Mononuclear cell (primary cell): ENCODE results near the gene CEP164. TPM values are rescaled to one million over a fixed set of nuclear protein-coding genes. Genes with fewer than 3 reads are reported as not detected.
"Not testable (repeated sequence)": the region's sequence is repeated elsewhere in the genome, so short reads cannot be mapped to it uniquely, and the experiment has no call there.

ENCODE experiments used
- H3K27me3 ChIP-seq: 2 replicates; pipeline ENCODE4 v1.6.0; 2011; ENCODE audit warnings: low read length, control low read depth; ENCODE audit not compliant: insufficient read depth
- H3K4me1 ChIP-seq: 2 replicates; pipeline ENCODE4 v1.5.1; 2011; ENCODE audit warnings: mild to moderate bottlenecking, low read length, control low read depth; ENCODE audit not compliant: insufficient read depth
- H3K4me3 ChIP-seq: 2 replicates; pipeline ENCODE4 v1.5.1; 2011; ENCODE audit warnings: mild to moderate bottlenecking, low read length, moderate library complexity
- H3K9me3 ChIP-seq: 2 replicates; pipeline ENCODE4 v1.5.1; 2011; ENCODE audit warnings: low read depth, mild to moderate bottlenecking, control low read depth, low read length
- total RNA-seq: library from RNA; depleted of rRNA; stranded (reverse); fragments of >200 nt; gene quantifications from one replicate; pipeline ENCODE4 v1.2.3, GENCODE V29; 2012

The CEP164 gene
- total RNA-seq, 1 donor = 13.4 TPM

DNA sequence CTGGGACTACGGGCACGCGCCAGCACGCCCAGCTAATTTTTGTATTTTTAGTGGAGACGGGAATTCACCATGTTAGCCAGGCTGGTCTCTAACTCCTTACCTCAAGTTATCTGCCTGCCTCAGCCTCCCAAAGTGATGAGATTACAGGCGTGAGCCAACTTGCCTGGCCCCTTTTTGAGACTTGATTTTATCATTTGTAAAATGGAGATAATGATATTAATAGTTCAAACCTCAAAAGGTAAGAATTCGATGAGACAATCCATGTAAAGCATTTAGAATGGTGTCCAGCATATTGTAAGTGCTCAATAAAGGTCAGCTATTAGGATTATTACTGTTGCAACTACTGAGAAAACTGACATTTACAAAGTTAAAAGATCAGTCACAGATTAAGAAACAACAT is 8.9 kb upstream of the CEP164 start:
- no peak overlapping the region for H3K4me3 ChIP-seq
- no peaks in the 10 kb centered on the region for H3K9me3 ChIP-seq
- H3K4me1 ChIP-seq = peaks cover 26% of the 10 kb centered on the region
- H3K27me3 ChIP-seq = peaks cover 7% of the 10 kb centered on the region

DNA sequence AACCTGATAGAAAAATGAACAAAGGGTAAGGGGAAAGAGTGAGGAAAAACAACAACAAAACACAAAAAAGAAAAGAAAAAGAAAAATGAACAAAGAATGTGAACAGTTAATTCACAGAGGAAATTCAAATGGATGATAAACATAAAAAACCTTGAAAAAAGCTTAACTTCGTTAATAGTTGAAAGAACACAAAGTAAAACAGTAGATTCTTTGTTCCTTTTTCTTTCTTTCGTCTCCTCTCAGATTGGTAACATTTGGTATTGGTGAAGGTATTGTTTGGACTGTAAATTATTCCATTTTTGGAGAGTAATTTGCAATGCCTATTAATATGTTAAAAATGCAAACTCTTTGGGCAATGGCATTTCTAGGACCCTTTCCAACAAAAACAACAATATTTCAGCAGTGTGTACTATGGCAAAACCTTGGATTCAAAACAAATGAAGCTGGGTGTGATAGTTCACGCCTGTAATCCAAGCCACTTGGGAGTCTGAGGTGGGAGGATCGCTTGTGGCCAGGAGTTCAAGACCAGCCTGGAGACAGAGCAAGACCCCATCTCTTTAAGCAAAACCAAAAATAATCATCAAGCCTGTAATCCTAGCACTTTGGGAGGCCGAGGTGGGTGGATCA is 8.3 kb upstream of the CEP164 start:
- H3K4me3 ChIP-seq = no peak overlapping the region

DNA sequence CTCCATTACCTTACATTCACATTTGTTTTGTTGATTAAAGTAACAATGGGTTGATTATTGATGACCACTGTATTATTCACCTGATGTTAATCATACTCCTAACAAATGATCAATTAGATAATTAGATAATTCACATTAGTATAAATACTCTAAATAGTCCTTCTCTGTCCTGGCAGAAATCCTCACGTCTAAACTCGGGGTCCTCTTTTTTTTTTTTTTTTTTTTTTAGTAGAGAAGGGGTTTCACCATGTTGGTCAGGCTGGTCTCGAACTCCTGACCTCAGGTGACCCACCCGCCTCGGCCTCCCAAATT is 443 bp upstream of the CEP164 start:
- H3K27me3 ChIP-seq, H3K4me3 ChIP-seq, H3K9me3 ChIP-seq: not testable (repeated sequence)
- peaks cover 15% of the 10 kb centered on the region for H3K4me1 ChIP-seq

More for the DNA sequence above, 8.3 kb upstream of the CEP164 start:
- peaks cover 20% of the 10 kb centered on the region for H3K4me1 ChIP-seq
- peaks cover 7% of the 10 kb centered on the region for H3K27me3 ChIP-seq
- no peaks in the 10 kb centered on the region for H3K9me3 ChIP-seq

DNA sequence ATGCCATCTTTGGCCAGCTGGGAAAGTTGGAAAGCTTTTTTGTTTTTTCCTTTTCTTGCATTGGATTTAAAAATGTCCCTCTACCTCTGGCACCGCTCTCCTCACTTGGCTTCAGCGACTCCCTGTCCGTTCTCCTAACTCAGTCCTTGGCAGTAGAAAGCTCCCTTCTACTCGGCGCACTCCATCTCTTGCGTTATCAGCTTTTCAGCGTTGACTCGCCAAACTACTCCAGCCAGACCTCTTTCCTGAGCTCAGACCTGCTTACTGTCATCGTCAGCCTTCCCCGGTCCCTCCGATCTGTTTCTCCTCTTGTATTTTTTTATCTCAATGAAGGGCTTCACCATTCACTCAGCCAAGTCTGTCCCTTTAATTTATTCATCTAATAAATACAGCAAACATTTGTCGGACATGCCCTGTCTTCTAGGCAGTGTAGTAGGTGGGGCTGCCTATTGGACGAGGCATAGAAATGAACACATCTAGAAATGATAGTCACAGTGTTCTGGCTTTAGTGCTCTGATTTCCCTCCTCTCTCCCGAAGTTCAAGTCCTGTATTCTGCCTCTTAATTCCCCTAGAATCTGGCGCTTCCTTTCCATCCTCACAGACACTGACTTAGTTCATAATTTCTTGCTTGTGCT is 839 bp downstream of the CEP164 start:
- Histone ChIP-seq H3K4me3 (peak overlapping the region; percentile 85), H3K4me1 (peaks cover 15% of the 10 kb centered on the region), H3K9me3 (no peaks in the 10 kb centered on the region), H3K27me3 (no peaks in the 10 kb centered on the region)

DNA sequence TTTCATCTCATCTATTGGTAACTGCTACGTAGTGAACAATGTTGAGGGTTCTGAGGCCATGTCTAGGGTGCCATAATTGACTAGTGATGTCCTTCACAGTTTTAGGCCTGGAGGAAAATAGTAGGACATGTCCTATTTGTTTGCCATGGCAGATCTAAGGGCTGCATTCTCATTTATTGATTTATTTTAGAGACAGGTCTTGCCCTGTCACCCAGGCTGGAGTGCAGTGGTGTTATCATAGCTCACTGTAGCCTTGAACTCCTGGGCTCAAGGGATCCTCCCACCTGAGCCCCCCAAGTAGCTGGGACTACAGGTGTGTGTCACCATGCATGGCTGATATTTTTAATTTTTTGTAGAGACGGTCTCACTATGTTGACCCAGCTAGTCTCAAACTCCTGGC is 5.2 kb downstream of the CEP164 start:
- peaks cover 15% of the 10 kb centered on the region for H3K4me1 ChIP-seq
- H3K9me3 ChIP-seq = no peaks in the 10 kb centered on the region
- H3K4me3 ChIP-seq = no peak overlapping the region
- H3K27me3 ChIP-seq = no peaks in the 10 kb centered on the region

DNA sequence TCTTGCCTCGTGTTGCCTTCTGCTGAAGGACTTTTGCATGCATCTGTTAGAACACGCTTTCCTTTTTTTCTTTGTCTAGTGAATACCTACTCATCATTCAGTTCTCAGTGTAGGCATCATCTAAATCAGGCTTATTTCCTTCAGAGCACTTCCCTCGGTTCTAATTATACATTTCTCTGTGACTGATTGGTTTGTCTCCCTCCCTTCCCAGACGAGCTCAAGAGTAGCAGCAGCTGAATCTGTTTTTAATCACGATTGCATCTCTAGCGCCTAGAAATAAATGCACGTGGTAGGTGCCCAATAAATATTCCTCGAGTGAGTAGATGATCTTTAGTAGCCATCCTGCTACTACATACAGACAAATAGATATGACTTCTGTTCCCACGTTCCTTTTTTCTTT is 6.3 kb downstream of the CEP164 start:
- no peaks in the 10 kb centered on the region for H3K9me3 ChIP-seq
- H3K4me1 ChIP-seq = peaks cover 7% of the 10 kb centered on the region
- H3K27me3 ChIP-seq = no peaks in the 10 kb centered on the region
- H3K4me3 ChIP-seq = no peak overlapping the region

DNA sequence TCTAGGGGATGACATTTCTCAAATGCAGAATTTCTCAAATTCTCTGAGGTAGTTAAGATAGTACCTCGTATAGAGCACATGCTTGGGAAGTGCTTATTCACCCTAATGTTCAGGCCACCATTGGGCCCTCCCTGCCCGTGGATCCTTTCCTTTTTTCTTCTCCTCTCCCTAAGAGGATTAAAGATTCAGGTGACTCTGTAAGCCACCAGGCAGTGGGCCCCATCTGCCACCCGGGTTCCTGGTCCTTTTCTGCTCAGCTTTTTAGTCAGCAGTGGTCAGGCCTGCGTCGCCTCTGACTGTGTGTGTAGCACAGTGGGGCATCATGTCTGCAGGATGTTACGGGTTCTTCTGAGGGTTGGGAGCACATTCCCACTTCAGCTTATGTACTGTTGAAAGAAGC is 7.2 kb downstream of the CEP164 start:
- H3K9me3 ChIP-seq = no peaks in the 10 kb centered on the region
- H3K4me3 ChIP-seq = no peak overlapping the region
- no peaks in the 10 kb centered on the region for H3K4me1 ChIP-seq
- H3K27me3 ChIP-seq = no peaks in the 10 kb centered on the region

DNA sequence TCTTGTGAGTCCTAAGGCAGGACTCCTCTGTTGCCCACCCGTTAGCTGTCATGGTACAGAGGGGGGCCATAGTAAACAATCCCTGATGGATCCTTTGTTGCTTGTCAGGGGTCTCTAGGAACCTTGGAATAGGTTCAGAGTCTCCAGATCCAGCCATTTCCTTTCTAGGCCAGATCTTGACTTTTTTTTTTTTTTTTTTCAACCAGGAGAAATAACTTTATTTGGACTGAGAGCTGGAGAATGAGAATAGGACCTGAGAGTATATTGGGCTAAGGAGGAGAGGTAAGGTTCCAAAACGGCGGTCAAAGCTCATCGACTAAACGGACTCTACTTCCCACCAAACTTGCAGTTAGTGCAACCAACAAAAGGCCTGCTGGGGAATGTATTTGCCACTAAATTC is 7.7 kb downstream of the CEP164 start:
- no peaks in the 10 kb centered on the region for H3K9me3 ChIP-seq
- no peaks in the 10 kb centered on the region for H3K27me3 ChIP-seq
- no peaks in the 10 kb centered on the region for H3K4me1 ChIP-seq
- H3K4me3 ChIP-seq = no peak overlapping the region

DNA sequence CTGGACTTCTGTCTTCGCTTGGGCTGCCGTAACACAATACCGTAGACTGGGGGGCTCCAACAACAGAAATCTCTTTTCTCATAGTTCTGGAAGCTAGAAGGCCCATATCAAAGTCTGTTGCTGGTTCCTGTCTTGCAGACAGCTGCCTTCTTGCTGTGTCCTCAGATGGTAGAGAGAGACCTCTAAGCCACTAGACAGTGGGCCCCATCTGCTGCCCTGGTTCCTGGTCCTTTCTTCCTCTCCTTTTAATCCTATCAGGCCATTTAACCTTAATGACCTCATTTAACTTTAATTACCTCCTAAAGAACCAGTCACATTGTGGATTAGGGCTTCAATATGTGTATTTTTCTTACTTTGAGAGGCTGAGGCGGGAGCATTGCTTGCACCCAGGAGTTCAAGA is 9.4 kb downstream of the CEP164 start:
- no peaks in the 10 kb centered on the region for H3K9me3 ChIP-seq
- no peaks in the 10 kb centered on the region for H3K4me1 ChIP-seq
- no peaks in the 10 kb centered on the region for H3K27me3 ChIP-seq
- no peak overlapping the region for H3K4me3 ChIP-seq

DNA sequence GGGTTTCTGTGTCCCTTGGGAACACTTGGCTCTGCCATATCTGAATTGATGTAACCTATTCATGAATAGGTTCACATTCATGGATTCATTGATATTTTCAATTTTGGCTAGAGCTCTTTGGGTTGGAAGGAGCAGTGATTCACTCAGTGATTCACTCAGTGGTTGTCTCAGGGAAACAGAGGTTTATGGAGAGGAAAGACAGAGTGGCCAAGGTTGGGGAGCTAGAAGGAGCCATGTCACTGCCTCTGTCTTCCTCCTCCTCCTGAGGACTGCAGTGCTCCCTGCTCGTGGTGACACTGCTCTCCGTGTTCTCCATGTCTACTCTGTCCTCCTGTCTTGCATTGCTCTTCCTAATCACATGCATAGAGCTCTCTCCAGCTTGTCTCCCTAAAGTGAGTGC is 17.4 kb downstream of the CEP164 start:
- Histone ChIP-seq H3K4me1 (no peaks in the 10 kb centered on the region), H3K4me3 (no peak overlapping the region), H3K27me3 (no peaks in the 10 kb centered on the region), H3K9me3 (no peaks in the 10 kb centered on the region)

DNA sequence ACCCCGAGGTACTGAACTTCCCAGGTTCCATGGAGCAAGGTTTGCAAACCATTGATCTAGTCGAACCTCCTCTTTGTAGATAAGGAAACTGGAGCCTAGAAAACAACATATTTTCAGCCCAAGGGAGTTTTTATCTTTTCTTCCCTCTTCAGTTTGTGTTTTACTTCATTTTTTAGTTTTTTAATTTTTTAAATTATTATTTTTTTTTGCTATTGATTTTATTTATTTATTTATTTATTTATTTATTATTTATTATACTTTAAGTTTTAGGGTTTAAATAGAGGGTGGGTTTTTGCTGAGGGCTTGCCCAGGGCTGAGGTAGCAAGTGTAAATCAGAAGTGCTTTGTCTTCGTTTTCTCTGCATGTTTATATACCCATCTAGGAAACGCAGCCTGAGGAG is 26.9 kb downstream of the CEP164 start:
- Histone ChIP-seq H3K4me3 (no peak overlapping the region), H3K27me3 (no peaks in the 10 kb centered on the region), H3K4me1 (no peaks in the 10 kb centered on the region), H3K9me3 (no peaks in the 10 kb centered on the region)

DNA sequence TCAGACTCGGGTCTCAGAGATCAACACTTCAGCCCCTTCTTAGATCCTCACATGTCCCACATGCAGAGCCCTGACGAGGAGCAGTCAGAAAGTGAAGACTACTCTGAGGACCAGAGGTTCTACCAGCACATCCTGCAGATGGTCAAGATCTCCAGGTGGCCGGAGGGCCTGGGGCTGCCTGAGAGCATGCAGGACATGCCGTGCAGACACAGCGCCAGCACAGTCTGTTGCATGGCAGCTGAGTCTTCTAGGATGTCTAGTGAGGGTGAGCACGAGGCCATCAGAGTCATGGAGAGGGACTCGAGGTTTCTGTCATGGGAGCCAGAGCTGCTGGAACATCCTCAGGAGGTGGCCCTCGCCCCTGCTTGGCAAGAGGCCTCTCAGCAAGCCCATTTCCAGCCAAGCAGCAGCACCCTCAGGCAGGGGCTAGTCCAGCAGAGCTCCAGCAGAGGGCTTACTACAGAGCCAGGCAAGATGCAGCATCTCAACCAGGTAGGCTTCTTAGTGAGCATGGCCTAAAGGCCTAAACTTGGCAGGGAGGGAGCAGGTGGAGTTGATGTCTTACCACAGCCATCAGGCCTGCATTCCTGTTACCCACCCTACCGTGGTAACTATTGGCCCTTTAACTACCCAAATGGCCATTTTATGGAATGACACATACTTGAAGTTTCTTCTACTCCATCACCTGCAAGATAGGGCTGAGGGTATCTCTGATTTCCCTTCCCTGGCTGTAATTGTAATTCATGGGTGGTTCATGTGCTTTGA is 28.7 kb downstream of the CEP164 start:
- Histone ChIP-seq H3K27me3 (no peaks in the 10 kb centered on the region), H3K4me1 (no peaks in the 10 kb centered on the region), H3K4me3 (no peak overlapping the region), H3K9me3 (no peaks in the 10 kb centered on the region)

DNA sequence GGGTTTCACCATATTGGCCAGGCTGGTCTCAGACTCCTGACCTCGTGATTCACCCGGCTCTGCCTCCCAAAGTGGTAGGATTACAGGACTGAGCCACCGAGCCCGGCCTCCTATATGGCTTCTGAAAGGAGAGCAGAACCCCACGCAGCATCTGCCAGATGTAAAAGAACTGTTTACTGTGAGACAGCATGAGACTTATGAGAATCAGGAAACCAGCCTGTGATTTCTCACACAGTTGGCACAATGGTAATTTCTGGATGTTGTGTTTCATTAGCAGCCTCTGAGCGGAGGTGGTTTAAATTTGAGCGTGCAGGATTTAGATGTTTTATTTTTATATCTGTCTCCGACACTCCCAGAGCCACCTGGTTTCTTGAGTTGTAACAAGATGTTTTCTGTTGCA is 33.8 kb downstream of the CEP164 start:
- Histone ChIP-seq H3K9me3 (no peaks in the 10 kb centered on the region), H3K27me3 (no peaks in the 10 kb centered on the region)

DNA sequence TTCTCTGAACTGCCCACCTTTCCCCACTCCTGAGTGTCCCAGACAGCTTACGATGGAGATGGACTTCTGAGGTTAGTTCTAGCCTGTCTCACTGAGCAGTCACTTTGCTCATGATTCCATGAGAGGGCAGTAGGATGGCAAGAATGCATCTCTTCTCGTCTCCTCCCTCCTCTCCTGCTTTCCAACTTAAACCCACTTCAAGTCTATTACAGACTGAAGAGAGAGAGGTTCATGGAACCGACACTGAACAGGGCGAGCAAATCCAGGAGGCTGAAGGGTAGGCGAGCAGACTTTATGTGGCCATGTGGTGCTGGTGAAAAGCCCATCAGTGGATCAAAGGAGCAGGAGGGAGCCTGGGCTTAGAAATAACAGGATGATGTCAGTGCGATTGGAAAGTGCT is 38.6 kb downstream of the CEP164 start:
- Histone ChIP-seq H3K4me3 (no peak overlapping the region), H3K27me3 (no peaks in the 10 kb centered on the region), H3K9me3 (no peaks in the 10 kb centered on the region), H3K4me1 (no peaks in the 10 kb centered on the region)

More for the DNA sequence above, 33.8 kb downstream of the CEP164 start:
- H3K4me1 ChIP-seq = no peaks in the 10 kb centered on the region
- no peak overlapping the region for H3K4me3 ChIP-seq

DNA sequence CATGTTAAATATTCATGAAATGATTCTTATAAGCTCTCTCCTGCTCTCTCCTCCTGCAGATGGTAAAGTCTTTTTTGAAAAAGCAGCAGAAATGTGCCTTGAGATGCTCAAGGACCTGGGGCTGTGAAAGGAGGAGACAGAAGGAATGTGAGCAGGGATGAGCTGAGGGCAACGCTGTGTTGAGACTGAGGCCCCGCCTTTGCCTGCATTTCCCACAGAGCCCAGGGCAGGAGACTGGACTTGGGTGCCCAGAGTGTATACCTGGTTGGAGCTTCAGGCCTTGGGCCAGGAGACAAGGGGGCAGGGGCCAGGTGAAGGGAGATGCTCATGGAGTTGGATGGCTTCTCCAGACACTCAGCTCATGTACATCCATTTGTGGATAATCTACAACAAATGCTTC is 39.2 kb downstream of the CEP164 start:
- no peaks in the 10 kb centered on the region for H3K4me1 ChIP-seq
- H3K27me3 ChIP-seq = no peaks in the 10 kb centered on the region
- H3K4me3 ChIP-seq = no peak overlapping the region
- no peaks in the 10 kb centered on the region for H3K9me3 ChIP-seq

DNA sequence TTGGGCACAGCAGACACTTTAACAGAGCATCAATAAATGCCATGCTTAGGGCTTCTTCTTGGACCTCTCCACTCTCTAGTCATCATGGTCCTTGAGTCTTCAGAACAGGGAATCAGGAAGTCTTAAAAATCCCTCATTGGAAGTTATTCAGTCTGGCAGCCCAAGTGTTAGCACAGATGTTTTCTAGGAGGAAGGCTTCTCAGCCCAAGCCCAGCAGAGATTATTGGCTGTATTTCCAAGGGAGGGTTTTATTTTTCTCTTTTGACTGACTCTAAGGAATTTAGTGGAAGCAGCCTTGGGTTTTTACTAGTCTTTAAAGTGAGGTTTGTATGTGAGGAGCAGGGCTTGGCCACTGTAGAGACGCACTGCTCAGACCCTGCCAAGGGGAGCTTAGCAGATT is 41.9 kb downstream of the CEP164 start:
- no peaks in the 10 kb centered on the region for H3K9me3 ChIP-seq
- no peaks in the 10 kb centered on the region for H3K4me1 ChIP-seq
- no peak overlapping the region for H3K4me3 ChIP-seq
- no peaks in the 10 kb centered on the region for H3K27me3 ChIP-seq
